Upper lobe of left lung (tissue), 6 donors: ENCODE data around the gene CUTC. TPM values are rescaled to one million over a fixed set of nuclear protein-coding genes. Genes with fewer than 3 reads are reported as not detected.
"Not testable (repeated sequence)": the region's sequence is repeated elsewhere in the genome, so short reads cannot be mapped to it uniquely, and the experiment has no call there.

Source experiments
- ATAC-seq, 2 donors: fragments of 200-7000 bp; cut with Tn5 transposase; one replicate each; pipeline ENCODE4 v1.9.1; 2022; ENCODE audit warnings: mild to moderate bottlenecking in 2 of 2, moderate library complexity in 2 of 2; ENCODE audit not compliant: low FRiP score in 2 of 2
- DNase-seq, 2 donors: peaks; one replicate each; pipeline ENCODE4 v3.0.0-alpha.2; 2019 to 2020
- H3K27ac ChIP-seq, 4 donors: fragments of 200-600 bp; sonication (generic); one replicate each; pipeline ENCODE4 v1.5.1; 2016 to 2019
- H3K27me3 ChIP-seq, 4 donors: fragments of 200-600 bp; sonication (generic); one replicate each; pipeline ENCODE4 v1.5.1; 2017 to 2019
- H3K36me3 ChIP-seq, 4 donors: fragments of 200-600 bp; sonication (generic); one replicate each; pipeline ENCODE4 v1.5.1; 2016 to 2019
- H3K4me1 ChIP-seq, 4 donors: fragments of 200-600 bp; sonication (generic); one replicate each; pipeline ENCODE4 v1.5.1; 2018 to 2019
- H3K4me3 ChIP-seq, 4 donors: fragments of 200-600 bp; sonication (generic); one replicate each; pipeline ENCODE4 v1.5.1; 2017 to 2019; ENCODE audit warnings: mild to moderate bottlenecking in 2 of 4, moderate library complexity in 1 of 4
- H3K9me3 ChIP-seq, 4 donors: fragments of 200-600 bp; sonication (generic); one replicate each; pipeline ENCODE4 v1.5.1; 2018 to 2019
- EP300 ChIP-seq, 4 donors: sonication (generic); formaldehyde crosslinking; IDR thresholded peaks; one replicate each; pipeline ENCODE4 v1.5.1; 2017; ENCODE audit warnings: antibody characterized with exemption in 4 of 4, control low read depth in 2 of 4
- POLR2A ChIP-seq, 4 donors: fragments of 450-650 bp; IDR thresholded peaks; one replicate each; pipeline ENCODE4 v1.5.1; 2016 to 2017; ENCODE audit warnings: antibody characterized with exemption in 4 of 4, mild to moderate bottlenecking in 2 of 4
- POLR2AphosphoS5 ChIP-seq, 2 donors: sonication (generic); formaldehyde crosslinking; IDR thresholded peaks; one replicate each; pipeline ENCODE4 v1.5.1; 2017; ENCODE audit warnings: antibody characterized with exemption in 2 of 2
- WGBS, 2 donors: methylation state at CpG; one replicate each; pipeline ENCODE4 v1.1.5; 2017 to 2018; 5-methylcytosine and 5-hydroxymethylcytosine counted together
- total RNA-seq, 6 donors: library from RNA; depleted of rRNA in 4 of 6; stranded (reverse); fragments of >200 nt in 4 of 6; gene quantifications; one replicate each; pipeline versions ENCODE4 v1.1.0 to v1.2.1, GENCODE V29; 2016 to 2021
- TF ChIP-seq, protein P1 (sequence below), 6 experiments: fragments of 450-650 bp in 4 of 6; fragments of 200-600 bp in 2 of 6; sonication (generic) in 2 of 6; IDR thresholded peaks; one replicate each; pipeline ENCODE4 v1.5.1; 2016 to 2019; ENCODE audit warnings: antibody characterized with exemption in 6 of 6
- donor health status: DM: no; HTN: no; CAD: no; lungs with moderate emphysema.
- donor health status: DM: no; HTN: yes; CAD: no; lungs with severe emphysema.

The CUTC gene
- total RNA-seq, 6 donors from 2014 or later = 10.7 to 35.6 (median 15.8) TPM

- Histone ChIP-seq H3K36me3 (peaks cover 31 to 93% (median 49%) of the 10 kb centered on the region in 4 donors), H3K27me3 (no peaks in the 10 kb centered on the region), H3K9me3 (peaks cover 3 to 15% (median 7%) of the 10 kb centered on the region in 4 donors), H3K4me1 (no peaks in the 10 kb centered on the region), H3K27ac (no peak overlapping the region), H3K4me3 (no peak overlapping the region)
- TF ChIP-seq, protein P1, sequence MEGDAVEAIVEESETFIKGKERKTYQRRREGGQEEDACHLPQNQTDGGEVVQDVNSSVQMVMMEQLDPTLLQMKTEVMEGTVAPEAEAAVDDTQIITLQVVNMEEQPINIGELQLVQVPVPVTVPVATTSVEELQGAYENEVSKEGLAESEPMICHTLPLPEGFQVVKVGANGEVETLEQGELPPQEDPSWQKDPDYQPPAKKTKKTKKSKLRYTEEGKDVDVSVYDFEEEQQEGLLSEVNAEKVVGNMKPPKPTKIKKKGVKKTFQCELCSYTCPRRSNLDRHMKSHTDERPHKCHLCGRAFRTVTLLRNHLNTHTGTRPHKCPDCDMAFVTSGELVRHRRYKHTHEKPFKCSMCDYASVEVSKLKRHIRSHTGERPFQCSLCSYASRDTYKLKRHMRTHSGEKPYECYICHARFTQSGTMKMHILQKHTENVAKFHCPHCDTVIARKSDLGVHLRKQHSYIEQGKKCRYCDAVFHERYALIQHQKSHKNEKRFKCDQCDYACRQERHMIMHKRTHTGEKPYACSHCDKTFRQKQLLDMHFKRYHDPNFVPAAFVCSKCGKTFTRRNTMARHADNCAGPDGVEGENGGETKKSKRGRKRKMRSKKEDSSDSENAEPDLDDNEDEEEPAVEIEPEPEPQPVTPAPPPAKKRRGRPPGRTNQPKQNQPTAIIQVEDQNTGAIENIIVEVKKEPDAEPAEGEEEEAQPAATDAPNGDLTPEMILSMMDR (IDR thresholded peaks at IDR 0.05) = no peak
- TF ChIP-seq POLR2A (IDR thresholded peaks at IDR 0.05) (no peak), POLR2AphosphoS5 (IDR thresholded peaks at IDR 0.05) (no peak), EP300 (IDR thresholded peaks at IDR 0.05) (no peak)
- no peak for DNase-seq
- WGBS, 2 donors = 97 to 99% methylated on average over 2 of the region's 2 CpGs
- ATAC-seq = no peak
Measured at GRCh38 chr10:99740260-99740659, 8.2 kb downstream of the CUTC start.

GRCh38 chr10:99740933-99741559 is 9.0 kb downstream of the CUTC start:
- H3K4me3 ChIP-seq = no peak overlapping the region
- DNase-seq (no peak), ATAC-seq (no peak)
- H3K27ac ChIP-seq = no peak overlapping the region
- no peaks in the 10 kb centered on the region for H3K27me3 ChIP-seq
- peaks cover 34 to 100% (median 52%) of the 10 kb centered on the region in 4 donors for H3K36me3 ChIP-seq
- no peaks in the 10 kb centered on the region for H3K4me1 ChIP-seq
- 98 to 100% methylated on average over 3 of the region's 3 CpGs for WGBS, 2 donors
- no peak for TF ChIP-seq POLR2A (IDR thresholded peaks at IDR 0.05)
- no peak for TF ChIP-seq EP300 (IDR thresholded peaks at IDR 0.05)
- TF ChIP-seq, protein P1 (IDR thresholded peaks at IDR 0.05) = no peak
- TF ChIP-seq POLR2AphosphoS5 (IDR thresholded peaks at IDR 0.05) = no peak
- H3K9me3 ChIP-seq = peaks cover 3 to 15% (median 7%) of the 10 kb centered on the region in 4 donors

- Histone ChIP-seq H3K4me3 (no peak overlapping the region), H3K27ac (no peak overlapping the region), H3K36me3 (peaks cover 35 to 100% (median 53%) of the 10 kb centered on the region in 4 donors), H3K9me3 (peaks cover 3 to 15% (median 7%) of the 10 kb centered on the region in 4 donors), H3K27me3 (no peaks in the 10 kb centered on the region), H3K4me1 (no peaks in the 10 kb centered on the region)
- ATAC-seq (no peak), DNase-seq (no peak)
- TF ChIP-seq POLR2AphosphoS5 (IDR thresholded peaks at IDR 0.05) (no peak), POLR2A (IDR thresholded peaks at IDR 0.05) (no peak), EP300 (IDR thresholded peaks at IDR 0.05) (no peak)
- TF ChIP-seq, protein P1 (IDR thresholded peaks at IDR 0.05) = no peak
Measured at GRCh38 chr10:99742254-99742653, 10.2 kb downstream of the CUTC start.

GRCh38 chr10:99742701-99743100 is 10.7 kb downstream of the CUTC start:
- no peak overlapping the region for H3K4me3 ChIP-seq
- no peaks in the 10 kb centered on the region for H3K4me1 ChIP-seq
- peaks cover 3 to 15% (median 7%) of the 10 kb centered on the region in 4 donors for H3K9me3 ChIP-seq
- no peak for DNase-seq
- ATAC-seq = no peak
- WGBS, 2 donors = 84 to 87% methylated on average over 2 of the region's 2 CpGs
- H3K36me3 ChIP-seq = peaks cover 39 to 100% (median 53%) of the 10 kb centered on the region in 4 donors
- H3K27me3 ChIP-seq = no peaks in the 10 kb centered on the region
- no peak overlapping the region for H3K27ac ChIP-seq
- TF ChIP-seq EP300 (IDR thresholded peaks at IDR 0.05) (no peak), POLR2A (IDR thresholded peaks at IDR 0.05) (no peak), POLR2AphosphoS5 (IDR thresholded peaks at IDR 0.05) (no peak)
- TF ChIP-seq, protein P1 (IDR thresholded peaks at IDR 0.05) = no peak

- Histone ChIP-seq H3K4me3 (no peak overlapping the region), H3K36me3 (peaks cover 38 to 100% (median 57%) of the 10 kb centered on the region in 4 donors)
Measured at GRCh38 chr10:99743841-99744240, 11.8 kb downstream of the CUTC start.

GRCh38 chr10:99746166-99746565 is 14.1 kb downstream of the CUTC start:
- 93 to 96% methylated on average over 2 of the region's 2 CpGs for WGBS, 2 donors
- not testable (repeated sequence) for H3K4me3 ChIP-seq, H3K27ac ChIP-seq, H3K27me3 ChIP-seq, DNase-seq, H3K4me1 ChIP-seq, ATAC-seq, H3K9me3 ChIP-seq
- peaks cover 33 to 100% (median 53%) of the 10 kb centered on the region in 4 donors for H3K36me3 ChIP-seq

More at GRCh38 chr10:99743841-99744240, 11.8 kb downstream of the CUTC start:
- Histone ChIP-seq H3K27ac (no peak overlapping the region), H3K4me1 (no peaks in the 10 kb centered on the region), H3K9me3 (peaks cover 3 to 15% (median 7%) of the 10 kb centered on the region in 4 donors), H3K27me3 (no peaks in the 10 kb centered on the region)
- ATAC-seq (no peak), DNase-seq (no peak)
- 91 to 92% methylated on average over 3 of the region's 3 CpGs for WGBS, 2 donors
- TF ChIP-seq POLR2A (IDR thresholded peaks at IDR 0.05) (no peak), POLR2AphosphoS5 (IDR thresholded peaks at IDR 0.05) (no peak), EP300 (IDR thresholded peaks at IDR 0.05) (no peak)
- TF ChIP-seq, protein P1 (IDR thresholded peaks at IDR 0.05) = no peak
